ENCODE results near the gene ANKRD63. TPM values are rescaled to one million over a fixed set of nuclear protein-coding genes. Genes with fewer than 3 reads are reported as not detected.

The ANKRD63 gene
- total RNA-seq, 1 donor from 2014 or later = not detected

- H3K4me1 ChIP-seq = peaks cover 58% of the 10 kb centered on the region
Measured at GRCh38 chr15:40281057-40281800, 1.6 kb downstream of the ANKRD63 start.

GRCh38 chr15:40280260-40281056 is 2.4 kb downstream of the ANKRD63 start:
- no peaks in the 10 kb centered on the region for H3K9me3 ChIP-seq (replicated peaks)
- H3K4me1 ChIP-seq = peaks cover 51% of the 10 kb centered on the region
- H3K27me3 ChIP-seq (ENCODE audit: low read depth) = peaks cover 89% of the 10 kb centered on the region
- H3K27ac ChIP-seq (replicated peaks) = no peak overlapping the region
- no peak for DNase-seq
- intact Hi-C loops (cut with micrococcal nuclease) = loop anchor here (10.0 kb wide), 1 partner anchor 144 kb away; no protein-coding TSS in a partner anchor
- H3K36me3 ChIP-seq = no peaks in the 10 kb centered on the region
- TF ChIP-seq CTCF (IDR thresholded peaks at IDR 0.05; ENCODE audit: borderline replicate concordance) = no peak
- H3K4me3 ChIP-seq = no peak overlapping the region

More at GRCh38 chr15:40281057-40281800, 1.6 kb downstream of the ANKRD63 start:
- no peak for TF ChIP-seq CTCF (IDR thresholded peaks at IDR 0.05; ENCODE audit: borderline replicate concordance)
- Histone ChIP-seq H3K36me3 (no peaks in the 10 kb centered on the region), H3K9me3 (replicated peaks) (no peaks in the 10 kb centered on the region), H3K4me3 (peak overlapping the region; percentile 68), H3K27me3 (ENCODE audit: low read depth) (peaks cover 82% of the 10 kb centered on the region), H3K27ac (replicated peaks) (no peak overlapping the region)
- DNase-seq = no peak
- intact Hi-C loops (cut with micrococcal nuclease) = loop anchor here (10.0 kb wide), 1 partner anchor 144 kb away; no protein-coding TSS in a partner anchor

- Histone ChIP-seq H3K27ac (replicated peaks) (no peak overlapping the region), H3K36me3 (no peaks in the 10 kb centered on the region), H3K4me1 (peaks cover 42% of the 10 kb centered on the region), H3K27me3 (ENCODE audit: low read depth) (peaks cover 86% of the 10 kb centered on the region), H3K4me3 (no peak overlapping the region), H3K9me3 (replicated peaks) (no peaks in the 10 kb centered on the region)
- peak; percentile 74 for DNase-seq
- TF ChIP-seq CTCF (IDR thresholded peaks at IDR 0.05; ENCODE audit: borderline replicate concordance) = peak; percentile 99
- intact Hi-C loops (cut with micrococcal nuclease) = loop anchor here (5.0 to 10.0 kb wide), 3 partner anchors 62 to 235 kb away; no protein-coding TSS in a partner anchor
Measured at GRCh38 chr15:40279437-40280141, 3.3 kb downstream of the ANKRD63 start.

GRCh38 chr15:40278026-40278425 is 4.8 kb downstream of the ANKRD63 start:
- intact Hi-C loops (cut with micrococcal nuclease) = loop anchor here (5.0 to 10.0 kb wide), 2 partner anchors 61 to 233 kb away; no protein-coding TSS in a partner anchor
- Histone ChIP-seq H3K9me3 (replicated peaks) (no peaks in the 10 kb centered on the region), H3K27ac (replicated peaks) (no peak overlapping the region), H3K4me1 (peaks cover 36% of the 10 kb centered on the region), H3K36me3 (no peaks in the 10 kb centered on the region), H3K27me3 (ENCODE audit: low read depth) (peaks cover 70% of the 10 kb centered on the region), H3K4me3 (no peak overlapping the region)
- TF ChIP-seq CTCF (IDR thresholded peaks at IDR 0.05; ENCODE audit: borderline replicate concordance) = no peak
- DNase-seq = no peak

- DNase-seq = no peak
- H3K9me3 ChIP-seq (replicated peaks) = no peaks in the 10 kb centered on the region
- peaks cover 65% of the 10 kb centered on the region for H3K27me3 ChIP-seq (ENCODE audit: low read depth)
- no peak overlapping the region for H3K27ac ChIP-seq (replicated peaks)
- no peaks in the 10 kb centered on the region for H3K36me3 ChIP-seq
- intact Hi-C loops (cut with micrococcal nuclease) = loop anchor here (5.0 to 10.0 kb wide), 2 partner anchors 60 to 233 kb away; no protein-coding TSS in a partner anchor
- TF ChIP-seq CTCF (IDR thresholded peaks at IDR 0.05; ENCODE audit: borderline replicate concordance) = no peak
- no peak overlapping the region for H3K4me3 ChIP-seq
- H3K4me1 ChIP-seq = peaks cover 30% of the 10 kb centered on the region
Measured at GRCh38 chr15:40277471-40277870, 5.4 kb downstream of the ANKRD63 start.
